ENCODE measurements around the gene IRF2BP2. TPM values are rescaled to one million over a fixed set of nuclear protein-coding genes. Genes with fewer than 3 reads are reported as not detected.
A peak's percentile ranks its signal among the peaks of the same experiment; 100 is the strongest.

The IRF2BP2 gene
- total and polyA plus RNA-seq, 2 of the 13 experiments (the other 11 are each of a cell fraction or from before 2014, with no cell fraction given) = 140 to 147 TPM

GRCh38 chr1:234608911-234609690 lies 877 bp downstream of the IRF2BP2 start (continued):
- TF ChIP-seq ZBTB49 (CRISPR knock-in tag; IDR thresholded peaks at IDR 0.05; ENCODE audit: borderline replicate concordance) = no peak
- TF ChIP-seq DMTF1 (CRISPR knock-in tag; IDR thresholded peaks at IDR 0.05) = no peak
- TF ChIP-seq ZNF563 (CRISPR knock-in tag; IDR thresholded peaks at IDR 0.05) = no peak
- no peak for TF ChIP-seq ZSCAN30 (CRISPR knock-in tag; IDR thresholded peaks at IDR 0.05)
- no peak for TF ChIP-seq ZIK1 (CRISPR knock-in tag; IDR thresholded peaks at IDR 0.05; ENCODE audit: borderline replicate concordance, low read depth)
- no peak for TF ChIP-seq DDIT3 (CRISPR knock-in tag; IDR thresholded peaks at IDR 0.05)
- peak; percentile 25; the same call in 1 of the 2 replicates for TF ChIP-seq ZNF740 (CRISPR knock-in tag; IDR thresholded peaks at IDR 0.05)
- TF ChIP-seq POLR2AphosphoS2 (IDR thresholded peaks at IDR 0.05; ENCODE audit: low read depth, low read length) = 0 out of 2 replicates have a peak, but pooled peaks have one; percentile 40
- TF ChIP-seq NCOA2 (CRISPR knock-in tag; IDR thresholded peaks at IDR 0.05) = 0 out of 2 replicates have a peak, but pooled peaks have one; percentile 16
- no peak for TF ChIP-seq KDM6A (CRISPR knock-in tag; IDR thresholded peaks at IDR 0.05; ENCODE audit: low read depth)
- no peak for TF ChIP-seq GLMP (CRISPR knock-in tag; IDR thresholded peaks at IDR 0.05; ENCODE audit: borderline replicate concordance)
- no peak for TF ChIP-seq ARNT2 (CRISPR knock-in tag; IDR thresholded peaks at IDR 0.05; ENCODE audit: low read depth)
- no peak for TF ChIP-seq ZNF775 (CRISPR knock-in tag; IDR thresholded peaks at IDR 0.05; ENCODE audit: borderline replicate concordance)
- no peak for TF ChIP-seq GMEB2 (CRISPR knock-in tag; IDR thresholded peaks at IDR 0.05; ENCODE audit: low read depth)
- no peak for TF ChIP-seq ZFP36L2 (CRISPR knock-in tag; IDR thresholded peaks at IDR 0.05)
- no peak for TF ChIP-seq ATF1 (CRISPR knock-in tag; IDR thresholded peaks at IDR 0.05)
- peak; percentile 75 for TF ChIP-seq TAF1 (CRISPR knock-in tag; IDR thresholded peaks at IDR 0.05)
- TF ChIP-seq ZKSCAN5 (CRISPR knock-in tag; IDR thresholded peaks at IDR 0.05) = no peak
- peak; percentile 35 for TF ChIP-seq HNRNPLL (IDR thresholded peaks at IDR 0.05; ENCODE audit: low read depth, low read length, poor library complexity, severe bottlenecking)
- TF ChIP-seq HOXA3 (CRISPR knock-in tag; IDR thresholded peaks at IDR 0.05) = peak; percentile 61

Measured in HepG2 (cell line).